SK-N-SH treated with all-trans-retinoic acid at 6 μM for 48 hours (cell line): Measurements from ENCODE around the gene ETS1.

Source experiments
- ARNTL ChIP-seq: fragments of 450-650 bp; formaldehyde crosslinking; IDR thresholded peaks from 2 replicates; pipeline ENCODE4 v1.5.0; 2020; ENCODE audit warnings: low read depth, mild to moderate bottlenecking, moderate library complexity, borderline replicate concordance
- BACH2 ChIP-seq: fragments of 250-450 bp; sonication (Bioruptor Pico); IDR thresholded peaks from 2 replicates; pipeline ENCODE4 v1.9.0; 2021; ENCODE audit warnings: mild to moderate bottlenecking, borderline replicate concordance
- CREB5 ChIP-seq: fragments of 250-450 bp; sonication (Bioruptor Pico); IDR thresholded peaks from 2 replicates; pipeline ENCODE4 v1.5.1; 2020; ENCODE audit warnings: low read depth, mild to moderate bottlenecking, moderate library complexity
- ISL1 ChIP-seq: fragments of 250-450 bp; sonication (Bioruptor Pico); IDR thresholded peaks from 2 replicates; pipeline ENCODE4 v2.1.2; 2022; ENCODE audit warnings: mild to moderate bottlenecking, moderate library complexity
- OSR1 ChIP-seq: fragments of 250-450 bp; sonication (Bioruptor Pico); IDR thresholded peaks from 2 replicates; pipeline ENCODE4 v1.8.0; 2022; ENCODE audit warnings: moderate library complexity, mild to moderate bottlenecking, inconsistent platforms
- PPARA ChIP-seq: fragments of 250-450 bp; sonication (Bioruptor Pico); IDR thresholded peaks from 2 replicates; pipeline ENCODE4 v1.5.0; 2020; ENCODE audit warnings: mild to moderate bottlenecking, borderline replicate concordance
- RARB ChIP-seq: fragments of 250-450 bp; sonication (Bioruptor Pico); IDR thresholded peaks from 2 replicates; pipeline ENCODE4 v1.8.0; 2021; ENCODE audit warnings: mild to moderate bottlenecking, moderate library complexity
- TSHZ2 ChIP-seq: fragments of 250-450 bp; sonication (Bioruptor Pico); IDR thresholded peaks from 2 replicates; pipeline ENCODE4 v1.5.0; 2020; ENCODE audit warnings: mild to moderate bottlenecking, moderate library complexity
- ZC3H10 ChIP-seq: fragments of 250-450 bp; sonication (Bioruptor Pico); IDR thresholded peaks from 2 replicates; pipeline ENCODE4 v1.5.1; 2021; ENCODE audit warnings: mild to moderate bottlenecking, moderate library complexity
- ZFP3 ChIP-seq: fragments of 250-450 bp; sonication (Bioruptor Pico); IDR thresholded peaks from 2 replicates; pipeline ENCODE4 v1.5.0; 2020; ENCODE audit warnings: mild to moderate bottlenecking, moderate library complexity
- ZFP30 ChIP-seq: fragments of 450-650 bp; formaldehyde crosslinking; IDR thresholded peaks from 2 replicates; pipeline ENCODE4 v1.5.0; 2022; ENCODE audit warnings: mild to moderate bottlenecking, moderate library complexity
- ZNF70 ChIP-seq: fragments of 450-650 bp; formaldehyde crosslinking; IDR thresholded peaks from 2 replicates; pipeline ENCODE4 v1.5.0; 2020; ENCODE audit warnings: mild to moderate bottlenecking, moderate library complexity
- ZNF8 ChIP-seq: fragments of 450-650 bp; formaldehyde crosslinking; IDR thresholded peaks from 2 replicates; pipeline ENCODE4 v1.5.0; 2020; ENCODE audit warnings: mild to moderate bottlenecking, moderate library complexity
- TF ChIP-seq, protein P1 (sequence below): fragments of 250-450 bp; sonication (Bioruptor Pico); IDR thresholded peaks from 2 replicates; pipeline ENCODE4 v1.8.0; 2020; ENCODE audit warnings: mild to moderate bottlenecking, moderate library complexity, borderline replicate concordance

- TF ChIP-seq CREB5 (CRISPR knock-in tag) (no peak), ARNTL (CRISPR knock-in tag) (no peak), ISL1 (CRISPR knock-in tag) (no peak), BACH2 (CRISPR knock-in tag) (no peak), OSR1 (no peak), TSHZ2 (CRISPR knock-in tag) (no peak), ZFP30 (CRISPR knock-in tag) (no peak), RARB (CRISPR knock-in tag) (no peak), ZNF70 (CRISPR knock-in tag) (no peak), ZFP3 (no peak), ZNF8 (CRISPR knock-in tag) (no peak), ZC3H10 (CRISPR knock-in tag) (no peak), PPARA (CRISPR knock-in tag) (no peak)
- TF ChIP-seq, protein P1, sequence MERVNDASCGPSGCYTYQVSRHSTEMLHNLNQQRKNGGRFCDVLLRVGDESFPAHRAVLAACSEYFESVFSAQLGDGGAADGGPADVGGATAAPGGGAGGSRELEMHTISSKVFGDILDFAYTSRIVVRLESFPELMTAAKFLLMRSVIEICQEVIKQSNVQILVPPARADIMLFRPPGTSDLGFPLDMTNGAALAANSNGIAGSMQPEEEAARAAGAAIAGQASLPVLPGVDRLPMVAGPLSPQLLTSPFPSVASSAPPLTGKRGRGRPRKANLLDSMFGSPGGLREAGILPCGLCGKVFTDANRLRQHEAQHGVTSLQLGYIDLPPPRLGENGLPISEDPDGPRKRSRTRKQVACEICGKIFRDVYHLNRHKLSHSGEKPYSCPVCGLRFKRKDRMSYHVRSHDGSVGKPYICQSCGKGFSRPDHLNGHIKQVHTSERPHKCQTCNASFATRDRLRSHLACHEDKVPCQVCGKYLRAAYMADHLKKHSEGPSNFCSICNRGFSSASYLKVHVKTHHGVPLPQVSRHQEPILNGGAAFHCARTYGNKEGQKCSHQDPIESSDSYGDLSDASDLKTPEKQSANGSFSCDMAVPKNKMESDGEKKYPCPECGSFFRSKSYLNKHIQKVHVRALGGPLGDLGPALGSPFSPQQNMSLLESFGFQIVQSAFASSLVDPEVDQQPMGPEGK (CRISPR knock-in tag) = no peak
These were observed 43.2 kb upstream of the ETS1 start for GRCh38 chr11:128630367-128631230.
